ENCODE measurements around the gene CD320.
"Not testable (repeated sequence)": the region's sequence is repeated elsewhere in the genome, so short reads cannot be mapped to it uniquely, and the experiment has no call there.

CD320 gene

GRCh38 chr19:8307965-8308866, at the start of gene CD320:
CD320 (minus strand) TSS chr19:8308358; CDS start chr19:8308290, 68 bp downstream.
- peak; percentile 75 to 87 (median 76) for DNase-seq (ENCODE audit: low read depth in 3 of 3)

GRCh38 chr19:8357007-8357521, 48.9 kb upstream of the CD320 start:
- no peak for DNase-seq (ENCODE audit: low read depth in 3 of 3)

- no peak for DNase-seq (ENCODE audit: low read depth in 3 of 3)
Measured at GRCh38 chr19:8355631-8356402, 47.7 kb upstream of the CD320 start.

GRCh38 chr19:8352845-8353244, 44.7 kb upstream of the CD320 start:
- not testable (repeated sequence) for DNase-seq (ENCODE audit: low read depth in 3 of 3)

DNA sequence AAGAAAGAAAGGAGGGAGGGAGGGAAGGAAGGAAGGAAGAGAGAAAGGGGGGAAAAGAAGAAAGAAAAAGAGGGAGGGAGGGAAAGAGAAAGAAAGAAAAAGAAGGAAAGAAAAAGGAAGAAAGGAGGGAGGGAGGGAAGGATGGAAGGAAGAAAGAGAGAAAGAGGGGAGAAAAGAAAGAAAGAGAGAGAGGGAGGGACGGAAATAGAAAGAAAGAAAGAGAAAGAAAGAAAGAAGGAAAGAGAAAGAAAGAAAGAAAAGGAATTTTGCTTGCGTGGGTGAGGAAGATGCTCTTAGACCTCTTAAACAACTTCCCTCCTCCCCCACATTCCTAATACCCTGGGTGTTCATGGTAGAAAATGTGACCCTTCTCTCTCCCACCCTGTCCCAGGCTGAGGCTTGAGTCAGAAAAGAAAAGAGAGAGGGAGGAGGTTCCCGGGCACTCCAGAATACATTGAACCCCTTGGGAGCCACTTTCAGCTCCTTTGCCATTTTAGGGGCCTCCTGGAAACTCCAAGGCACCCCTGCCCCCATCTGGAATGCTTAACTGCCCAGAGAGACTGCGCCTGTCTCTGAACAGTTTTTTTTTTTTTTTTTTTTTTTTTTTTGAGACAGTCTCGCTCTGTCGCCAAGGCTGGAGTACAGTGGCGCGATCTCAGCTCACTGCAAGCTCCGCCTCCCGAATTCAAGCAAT, 44.1 kb upstream of the CD320 start:
- DNase-seq (ENCODE audit: low read depth in 3 of 3), result no peak

- DNase-seq (ENCODE audit: low read depth in 3 of 3), result not testable (repeated sequence)
Measured at GRCh38 chr19:8349629-8350372, 41.6 kb upstream of the CD320 start.

GRCh38 chr19:8343483-8343844, 35.3 kb upstream of the CD320 start:
- no peak for DNase-seq (ENCODE audit: low read depth in 3 of 3)

DNA sequence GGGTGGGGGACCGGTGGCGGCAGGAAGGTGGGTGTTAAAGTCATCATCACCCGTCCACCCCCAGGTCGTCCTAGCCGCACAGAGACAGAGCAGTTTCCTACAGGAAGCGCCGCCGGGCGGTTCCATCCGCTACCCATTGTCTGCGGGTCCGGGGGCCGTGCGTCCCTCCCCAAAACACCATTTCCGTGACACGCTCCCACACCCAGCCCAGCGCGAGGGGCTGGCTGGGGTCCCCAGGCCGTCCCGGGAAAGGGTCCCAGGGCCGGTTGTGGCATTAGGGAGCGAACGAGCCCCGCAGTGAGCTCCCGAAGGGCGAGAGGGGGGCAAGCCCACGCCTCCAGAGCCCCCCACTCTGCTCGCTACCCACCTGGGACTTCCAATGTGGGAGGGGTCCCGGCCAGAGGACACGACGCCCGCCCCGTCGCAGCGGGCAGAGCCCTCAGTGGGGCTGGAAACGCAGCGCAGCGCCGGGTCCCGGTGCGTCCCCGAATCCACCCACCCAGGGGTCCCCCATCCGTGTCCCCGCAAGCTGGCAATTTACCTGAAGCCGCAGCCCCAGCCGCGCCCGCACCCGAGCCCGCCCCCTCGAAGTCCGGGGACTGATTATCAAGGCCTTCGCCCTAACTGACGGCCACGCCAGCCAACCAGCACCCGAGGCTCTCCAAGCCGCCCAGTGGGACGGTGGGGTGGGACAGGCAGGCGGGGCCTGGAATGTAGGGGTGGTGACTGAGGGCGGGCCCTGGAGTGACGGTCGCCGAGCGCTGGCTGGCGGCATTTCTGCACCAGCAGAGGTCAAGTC, 34.7 kb upstream of the CD320 start, which contains the start of gene KANK3:
Gene KANK3 (minus strand): TSS at position 579 of the 799 bp plus-strand sequence. CDS start 5,434 bp downstream, outside the sequence.
- DNase-seq (ENCODE audit: low read depth in 3 of 3), result peak; percentile 82 to 95 (median 85)

- DNase-seq (ENCODE audit: low read depth in 3 of 3), result no peak
Measured at GRCh38 chr19:8342316-8342683, 34.1 kb upstream of the CD320 start.

- DNase-seq (ENCODE audit: low read depth in 3 of 3), result not testable (repeated sequence)
Measured at GRCh38 chr19:8341504-8341903, 33.3 kb upstream of the CD320 start.

GRCh38 chr19:8340341-8341096, 32.4 kb upstream of the CD320 start:
- no peak for DNase-seq (ENCODE audit: low read depth in 3 of 3)

DNA sequence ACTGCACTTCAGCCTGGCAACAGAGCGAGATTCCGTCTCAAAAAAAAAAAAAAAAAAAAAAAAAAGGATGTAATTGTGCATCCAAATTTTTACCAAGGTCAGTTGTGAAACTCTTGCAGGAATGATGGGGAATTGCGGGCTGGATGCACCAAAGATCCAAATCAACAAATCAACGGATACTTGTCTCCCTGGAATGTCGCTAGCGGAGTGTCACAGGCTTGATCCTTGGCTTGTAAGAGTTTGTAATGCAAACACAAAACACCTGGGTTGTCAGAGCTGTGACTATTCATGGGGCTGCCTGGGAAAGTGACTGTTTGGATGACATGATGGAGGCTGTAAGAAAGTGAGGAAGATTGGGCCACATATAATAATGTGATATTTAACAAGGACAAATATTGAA, 30.7 kb upstream of the CD320 start:
- no peak for DNase-seq (ENCODE audit: low read depth in 3 of 3)

DNA sequence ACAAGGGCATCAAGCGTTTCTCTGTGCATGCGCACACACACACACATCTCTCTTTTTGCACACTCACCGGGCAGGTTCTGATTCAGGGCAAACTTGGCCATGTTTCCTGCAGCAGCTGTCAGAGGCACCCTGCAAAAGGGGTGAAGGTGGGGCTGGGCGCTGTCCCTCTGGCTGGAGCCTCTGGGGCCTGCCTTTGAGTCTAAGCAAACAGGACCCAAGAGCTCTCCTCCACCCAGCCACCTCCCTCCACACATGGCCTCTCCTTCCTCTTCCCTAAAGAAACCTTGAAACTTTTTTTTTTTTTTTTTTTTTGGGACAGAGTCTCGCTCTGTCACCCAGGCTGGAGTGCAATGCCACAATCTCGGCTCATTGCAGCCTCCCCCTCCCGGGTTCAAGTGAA, 29.6 kb upstream of the CD320 start:
- DNase-seq (ENCODE audit: low read depth in 3 of 3), result no peak

- DNase-seq (ENCODE audit: low read depth in 3 of 3), result no peak
Measured at GRCh38 chr19:8336660-8337059, 28.5 kb upstream of the CD320 start.

- DNase-seq (ENCODE audit: low read depth in 3 of 3), result no peak
Measured at GRCh38 chr19:8336072-8336569, 28.0 kb upstream of the CD320 start.

GRCh38 chr19:8335343-8336071, 27.3 kb upstream of the CD320 start:
- DNase-seq (ENCODE audit: low read depth in 3 of 3), result peak in 1 of 3 experiments; percentile 34

- peak in 1 of 3 experiments; percentile 49 for DNase-seq (ENCODE audit: low read depth in 3 of 3)
Measured at GRCh38 chr19:8334458-8335342, 26.5 kb upstream of the CD320 start.
